Measurements from ENCODE around the gene XXYLT1. TPM values are rescaled to one million over a fixed set of nuclear protein-coding genes. Genes with fewer than 3 reads are reported as not detected.
A peak's percentile ranks its signal among the peaks of the same experiment; 100 is the strongest.
"Not testable (repeated sequence)": the region's sequence is repeated elsewhere in the genome, so short reads cannot be mapped to it uniquely, and the experiment has no call there.

XXYLT1 gene
- total RNA-seq, 1 donor from 2014 or later, result 8.8 TPM

GRCh38 chr3:195045481-195046210 lies 225.3 kb downstream of the XXYLT1 start:
- no peak for DNase-seq (ENCODE audit: low spot score)

GRCh38 chr3:195044411-195044810 lies 226.5 kb downstream of the XXYLT1 start:
- DNase-seq (ENCODE audit: low spot score), result no peak

- DNase-seq (ENCODE audit: low spot score), result no peak
Measured at GRCh38 chr3:195043607-195044339, 227.2 kb downstream of the XXYLT1 start.

- no peak for DNase-seq (ENCODE audit: low spot score)
Measured at GRCh38 chr3:195042743-195043606, 228.0 kb downstream of the XXYLT1 start.

- no peak for DNase-seq (ENCODE audit: low spot score)
Measured at GRCh38 chr3:195041871-195042742, 228.9 kb downstream of the XXYLT1 start.

- DNase-seq (ENCODE audit: low spot score), result no peak
Measured at GRCh38 chr3:195040773-195041520, 230.0 kb downstream of the XXYLT1 start.

- no peak for DNase-seq (ENCODE audit: low spot score)
Measured at GRCh38 chr3:195040094-195040493, 230.9 kb downstream of the XXYLT1 start.

- no peak for DNase-seq (ENCODE audit: low spot score)
Measured at GRCh38 chr3:195039180-195039843, 231.6 kb downstream of the XXYLT1 start.

- DNase-seq (ENCODE audit: low spot score), result no peak
Measured at GRCh38 chr3:195038161-195038560, 232.8 kb downstream of the XXYLT1 start.

- DNase-seq (ENCODE audit: low spot score), result not testable (repeated sequence)
Measured at GRCh38 chr3:195037586-195037985, 233.4 kb downstream of the XXYLT1 start.

- DNase-seq (ENCODE audit: low spot score), result no peak
Measured at GRCh38 chr3:195036974-195037373, 234.0 kb downstream of the XXYLT1 start.

GRCh38 chr3:195036574-195036973 lies 234.4 kb downstream of the XXYLT1 start:
- DNase-seq (ENCODE audit: low spot score), result no peak

- no peak for DNase-seq (ENCODE audit: low spot score)
Measured at GRCh38 chr3:195036203-195036505, 234.8 kb downstream of the XXYLT1 start.

GRCh38 chr3:195035345-195036202 lies 235.4 kb downstream of the XXYLT1 start:
- no peak for DNase-seq (ENCODE audit: low spot score)

- DNase-seq (ENCODE audit: low spot score), result no peak
Measured at GRCh38 chr3:195034541-195034940, 236.4 kb downstream of the XXYLT1 start.

GRCh38 chr3:195034101-195034500 lies 236.9 kb downstream of the XXYLT1 start:
- no peak for DNase-seq (ENCODE audit: low spot score)

GRCh38 chr3:195033531-195034091 lies 237.3 kb downstream of the XXYLT1 start:
- DNase-seq (ENCODE audit: low spot score), result peak; percentile 73

- no peak for DNase-seq (ENCODE audit: low spot score)
Measured at GRCh38 chr3:195032955-195033354, 238.0 kb downstream of the XXYLT1 start.
